Tibial artery (tissue), 4 donors: Measurements from ENCODE around the gene EEF1AKMT1.

Experiments used
- DNase-seq, 2 donors: peaks; one replicate each; pipeline ENCODE4 v3.0.0-alpha.2; 2019
- H3K27ac ChIP-seq, 2 donors: fragments of 200-600 bp; sonication (generic) in 1 of 2; 1 replicate in 1 of 2; 2 replicates in 1 of 2; pipeline ENCODE4 v1.5.1; 2018 to 2019; ENCODE audit warnings: mild to moderate bottlenecking in 1 of 2
- H3K27me3 ChIP-seq, 2 donors: fragments of 200-600 bp; sonication (generic) in 1 of 2; one replicate each; pipeline versions ENCODE4 v1.5.1 to v1.6.0; 2016 to 2019
- H3K36me3 ChIP-seq, 3 donors: fragments of 200-600 bp; sonication (generic) in 2 of 3; one replicate each; pipeline ENCODE4 v1.5.1; 2016 to 2019; ENCODE audit warnings: mild to moderate bottlenecking in 2 of 3
- H3K4me1 ChIP-seq, 4 donors: fragments of 200-600 bp; sonication (generic) in 2 of 4; 1 replicate in 3 of 4; 2 replicates in 1 of 4; pipeline ENCODE4 v1.5.1; 2016 to 2019
- H3K4me3 ChIP-seq, 2 donors: fragments of 200-600 bp; sonication (generic) in 1 of 2; 1 replicate in 1 of 2; 2 replicates in 1 of 2; pipeline ENCODE4 v1.5.1; 2018 to 2019; ENCODE audit warnings: mild to moderate bottlenecking in 2 of 2
- H3K9me3 ChIP-seq, 3 donors: fragments of 200-600 bp; sonication (generic) in 1 of 3; one replicate each; pipeline ENCODE4 v1.5.1; 2016 to 2019
- intact Hi-C: fragments of 100-400 bp; cut with DNase I; formaldehyde crosslinking; loops from one replicate; pipeline ENCODE4 v1.15.0; 2023; ENCODE audit warnings: low total_unique reads
- TF ChIP-seq, protein P1 (sequence below), 2 experiments: fragments of 200-600 bp in 1 of 2; fragments of 450-650 bp in 1 of 2; IDR thresholded peaks; one replicate each; pipeline ENCODE4 v1.5.1; 2017 to 2019; ENCODE audit warnings: antibody characterized with exemption in 2 of 2, mild to moderate bottlenecking in 1 of 2, moderate library complexity in 1 of 2

EEF1AKMT1 gene

DNA sequence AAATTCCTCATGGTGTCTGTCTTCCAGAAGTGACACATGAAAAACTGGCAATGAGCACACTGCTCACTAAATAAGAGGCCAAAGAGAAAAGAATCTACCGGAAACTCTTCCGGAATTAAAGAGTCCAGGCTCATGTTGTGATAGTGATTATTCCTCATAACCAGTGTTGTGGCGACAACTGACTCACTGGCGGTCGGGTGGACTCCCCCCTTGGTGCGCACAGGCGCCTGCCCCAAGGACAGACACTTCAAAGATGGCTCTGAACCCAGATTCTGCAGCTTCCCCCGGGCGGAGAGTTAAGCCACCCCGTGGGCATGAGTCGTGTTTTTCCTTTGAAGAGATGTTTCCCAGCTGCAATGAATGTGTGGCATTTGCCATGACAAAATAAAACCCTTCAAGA is 60.0 kb downstream of the EEF1AKMT1 start:
- peak in 1 of 2 donors; percentile 70 for DNase-seq
- intact Hi-C loops: loop anchor here (10.0 kb wide), 1 partner anchor 219 kb away; no protein-coding TSS in a partner anchor
- no peaks in the 10 kb centered on the region for H3K36me3 ChIP-seq

DNA sequence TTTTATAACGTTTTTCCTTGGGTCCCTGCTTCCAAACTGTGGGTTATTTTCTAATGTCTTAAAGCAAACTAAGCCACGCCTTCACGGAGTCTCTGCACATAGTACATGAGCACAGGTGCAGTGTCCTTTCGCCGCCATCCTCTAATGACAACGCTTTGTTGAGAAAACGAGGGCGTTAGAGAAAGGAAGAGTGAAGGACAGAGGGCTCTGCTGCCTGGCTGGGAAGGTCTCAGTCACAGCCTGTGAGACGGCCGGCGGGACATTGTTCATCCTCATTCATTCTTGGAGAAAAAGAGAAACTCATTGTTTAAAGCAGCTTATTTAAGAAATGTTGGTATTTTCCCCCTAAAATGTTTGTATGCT is 60.8 kb downstream of the EEF1AKMT1 start:
- intact Hi-C loops: loop anchor here (10.0 kb wide), 1 partner anchor 218 kb away; no protein-coding TSS in a partner anchor
- peak in 1 of 2 donors; percentile 67 for DNase-seq
- TF ChIP-seq, protein P1, sequence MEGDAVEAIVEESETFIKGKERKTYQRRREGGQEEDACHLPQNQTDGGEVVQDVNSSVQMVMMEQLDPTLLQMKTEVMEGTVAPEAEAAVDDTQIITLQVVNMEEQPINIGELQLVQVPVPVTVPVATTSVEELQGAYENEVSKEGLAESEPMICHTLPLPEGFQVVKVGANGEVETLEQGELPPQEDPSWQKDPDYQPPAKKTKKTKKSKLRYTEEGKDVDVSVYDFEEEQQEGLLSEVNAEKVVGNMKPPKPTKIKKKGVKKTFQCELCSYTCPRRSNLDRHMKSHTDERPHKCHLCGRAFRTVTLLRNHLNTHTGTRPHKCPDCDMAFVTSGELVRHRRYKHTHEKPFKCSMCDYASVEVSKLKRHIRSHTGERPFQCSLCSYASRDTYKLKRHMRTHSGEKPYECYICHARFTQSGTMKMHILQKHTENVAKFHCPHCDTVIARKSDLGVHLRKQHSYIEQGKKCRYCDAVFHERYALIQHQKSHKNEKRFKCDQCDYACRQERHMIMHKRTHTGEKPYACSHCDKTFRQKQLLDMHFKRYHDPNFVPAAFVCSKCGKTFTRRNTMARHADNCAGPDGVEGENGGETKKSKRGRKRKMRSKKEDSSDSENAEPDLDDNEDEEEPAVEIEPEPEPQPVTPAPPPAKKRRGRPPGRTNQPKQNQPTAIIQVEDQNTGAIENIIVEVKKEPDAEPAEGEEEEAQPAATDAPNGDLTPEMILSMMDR (IDR thresholded peaks at IDR 0.05): no peak
- peak overlapping the region; percentile 30 to 37 for H3K4me3 ChIP-seq
- H3K36me3 ChIP-seq: no peaks in the 10 kb centered on the region
- no peaks in the 10 kb centered on the region for H3K9me3 ChIP-seq
- H3K27ac ChIP-seq: peak overlapping the region; percentile 68 to 72
- no peaks in the 10 kb centered on the region for H3K27me3 ChIP-seq
- peaks cover 0 to 49% (median 28%) of the 10 kb centered on the region in 4 donors for H3K4me1 ChIP-seq

More for the DNA sequence above, 60.0 kb downstream of the EEF1AKMT1 start:
- TF ChIP-seq, protein P1 (IDR thresholded peaks at IDR 0.05): no peak
- Histone ChIP-seq H3K4me3 (no peak overlapping the region), H3K4me1 (peaks cover 0 to 46% (median 28%) of the 10 kb centered on the region in 4 donors), H3K27ac (peak overlapping the region; percentile 68 to 72), H3K27me3 (no peaks in the 10 kb centered on the region), H3K9me3 (no peaks in the 10 kb centered on the region)

DNA sequence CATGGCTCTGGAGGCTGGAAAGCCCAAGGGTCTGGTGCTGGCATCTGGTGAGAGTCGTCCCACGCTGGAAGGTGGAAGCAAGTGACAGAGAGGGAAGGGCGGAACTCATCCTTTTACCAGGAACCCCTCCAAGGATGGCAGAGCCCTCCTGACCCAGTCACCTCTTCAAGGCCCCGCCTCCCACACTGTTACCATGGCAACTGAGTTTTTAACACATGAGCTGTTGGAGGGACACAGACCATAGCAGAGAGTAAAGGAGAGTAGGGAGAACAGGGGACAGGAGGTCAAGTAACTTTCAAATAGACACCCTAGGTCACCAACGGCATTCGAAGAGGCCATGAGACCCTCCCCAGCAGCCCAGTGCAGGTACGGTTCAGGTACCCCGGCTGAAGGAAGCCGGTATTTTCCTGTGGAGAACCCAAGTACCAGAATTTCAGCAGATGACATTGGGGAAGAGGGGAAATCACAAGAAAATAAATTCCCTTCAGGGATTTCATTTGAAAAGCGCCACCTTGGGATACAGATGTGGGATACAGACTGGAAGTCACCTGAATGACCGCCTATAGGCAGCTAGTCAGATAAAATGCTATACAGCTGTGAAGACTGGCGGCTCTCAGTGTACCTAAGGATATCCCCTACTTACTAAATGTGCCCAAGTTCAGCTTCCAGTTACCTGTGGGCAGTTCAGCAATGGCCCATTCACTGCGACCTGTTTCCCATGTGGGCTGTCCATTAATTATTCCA is 62.3 kb downstream of the EEF1AKMT1 start:
- TF ChIP-seq, protein P1 (IDR thresholded peaks at IDR 0.05): no peak
- intact Hi-C loops: loop anchor here (10.0 kb wide), 1 partner anchor 217 kb away; no protein-coding TSS in a partner anchor
- H3K9me3 ChIP-seq: no peaks in the 10 kb centered on the region
- H3K4me1 ChIP-seq: peaks cover 0 to 49% (median 28%) of the 10 kb centered on the region in 4 donors
- no peak overlapping the region for H3K4me3 ChIP-seq
- no peaks in the 10 kb centered on the region for H3K27me3 ChIP-seq
- no peak overlapping the region for H3K27ac ChIP-seq
- H3K36me3 ChIP-seq: no peaks in the 10 kb centered on the region
- DNase-seq: peak in 1 of 2 donors; percentile 64

DNA sequence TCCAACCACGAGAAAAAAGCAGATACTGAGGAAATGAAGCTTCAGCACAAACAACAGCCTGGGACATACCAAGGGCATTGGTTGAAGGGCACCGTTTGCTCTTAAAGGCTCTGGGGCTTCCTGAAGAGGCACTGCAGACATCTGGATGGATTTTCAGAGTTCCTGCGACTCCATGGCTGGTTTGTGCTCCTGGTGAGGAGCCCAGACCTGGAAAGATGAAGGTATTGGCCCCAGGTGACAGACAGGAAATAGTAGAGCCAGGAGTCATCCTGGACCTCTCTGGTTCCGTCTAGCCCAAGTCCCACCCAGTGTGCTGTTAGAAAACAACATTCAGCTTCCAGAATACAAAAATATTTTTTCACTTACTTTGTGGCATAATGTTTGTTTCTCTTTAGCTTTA is 64.0 kb downstream of the EEF1AKMT1 start:
- Histone ChIP-seq H3K27ac (peak overlapping the region; percentile 44 to 45), H3K27me3 (no peaks in the 10 kb centered on the region), H3K4me3 (no peak overlapping the region), H3K9me3 (no peaks in the 10 kb centered on the region), H3K36me3 (no peaks in the 10 kb centered on the region), H3K4me1 (peaks cover 0 to 44% (median 25%) of the 10 kb centered on the region in 4 donors)
- DNase-seq: no peak
- TF ChIP-seq, protein P1 (IDR thresholded peaks at IDR 0.05): no peak
- intact Hi-C loops: loop anchor here (5.0 to 10.0 kb wide), 3 partner anchors 63 to 215 kb away; partner anchors contain the start of gene EEF1AKMT1

DNA sequence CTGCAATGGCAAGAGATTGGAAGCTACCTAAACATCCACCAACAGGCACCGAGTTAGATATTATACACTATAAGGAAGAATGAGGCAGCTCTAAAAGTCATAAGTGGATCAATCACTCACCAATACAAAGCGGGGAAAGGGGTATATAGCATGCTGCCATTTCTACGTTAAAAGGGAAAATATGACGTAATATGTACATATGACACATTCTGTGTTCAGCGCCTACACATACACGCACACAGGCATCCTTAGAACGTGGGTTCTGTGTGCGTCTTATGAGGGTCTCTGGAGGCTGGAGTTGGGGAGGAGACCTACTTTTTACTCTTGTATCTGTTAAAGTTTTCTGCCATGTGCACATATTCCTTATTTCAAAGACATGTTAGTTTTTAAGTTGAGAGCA is 64.4 kb downstream of the EEF1AKMT1 start:
- intact Hi-C loops: loop anchor here (5.0 to 10.0 kb wide), 2 partner anchors 63 to 215 kb away; partner anchors contain the start of gene EEF1AKMT1
- peak overlapping the region; percentile 44 to 45 for H3K27ac ChIP-seq
- no peaks in the 10 kb centered on the region for H3K27me3 ChIP-seq

More for the DNA sequence above, 64.4 kb downstream of the EEF1AKMT1 start:
- H3K4me1 ChIP-seq: peaks cover 0 to 44% (median 21%) of the 10 kb centered on the region in 4 donors
- TF ChIP-seq, protein P1 (IDR thresholded peaks at IDR 0.05): no peak
- DNase-seq: no peak
- no peaks in the 10 kb centered on the region for H3K9me3 ChIP-seq
- H3K36me3 ChIP-seq: no peaks in the 10 kb centered on the region
- no peak overlapping the region for H3K4me3 ChIP-seq
